OCI-M2 (cell line): ENCODE results near the gene BMP10.

Experiments used
- DNase-seq: peaks from one replicate; lab custom pipeline; 2025; ENCODE audit not compliant: unreplicated experiment; lab: John Stamatoyannopoulos, UW

BMP10 gene

DNA sequence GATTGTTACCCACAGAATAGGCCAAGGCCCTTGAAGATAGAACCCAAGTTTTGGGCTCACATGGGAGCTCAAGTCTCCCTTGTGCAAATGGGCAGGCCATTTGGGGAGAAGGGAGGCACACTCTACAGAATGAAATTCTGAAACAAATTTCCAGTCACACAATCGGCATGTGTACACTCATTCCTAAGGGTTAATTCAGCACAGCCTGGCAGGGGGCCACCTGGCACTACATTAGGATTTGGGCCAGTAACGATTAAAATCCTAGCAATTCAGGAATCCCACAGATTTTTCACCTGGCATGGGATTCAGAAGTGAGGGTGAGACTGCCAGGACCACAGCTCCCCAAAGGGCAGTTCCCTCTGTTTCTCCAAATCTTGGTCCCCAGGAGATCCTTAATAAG, 46.4 kb downstream of the BMP10 start:
- no peak for DNase-seq

- no peak for DNase-seq
Measured at GRCh38 chr2:68822207-68822872, 48.9 kb downstream of the BMP10 start.

GRCh38 chr2:68819556-68819955, 51.6 kb downstream of the BMP10 start:
- no peak for DNase-seq

- DNase-seq, result no peak
Measured at GRCh38 chr2:68817306-68817705, 53.9 kb downstream of the BMP10 start.
